Measurements from ENCODE around the gene DNAH9.

DNA sequence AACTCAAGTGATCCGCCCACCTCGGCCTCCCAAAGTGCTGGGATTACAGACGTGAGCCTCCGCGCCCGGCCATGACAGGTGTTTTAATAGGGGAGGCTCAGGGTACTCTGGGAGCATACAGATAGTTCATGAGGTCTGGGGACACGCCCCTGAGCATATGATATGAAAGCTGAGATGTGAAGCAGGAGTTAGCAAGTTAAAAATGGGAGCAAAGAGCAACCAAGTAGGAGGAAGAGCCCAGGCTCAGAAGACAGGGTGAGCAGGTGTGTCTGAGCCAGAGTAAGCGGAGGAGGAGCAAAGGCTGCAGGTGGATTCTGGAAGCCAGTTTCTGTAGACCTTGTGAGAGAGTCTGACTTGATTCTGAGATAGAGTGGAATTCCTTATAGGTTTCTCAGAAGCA is 103.6 kb downstream of the DNAH9 start:
- TF ChIP-seq REST (IDR thresholded peaks at IDR 0.05): no peak
- TF ChIP-seq EP300 (IDR thresholded peaks at IDR 0.05): no peak
